Activated naive CD8-positive, alpha-beta T cell (primary cell): ENCODE results near the gene ALPL.
"Not testable (repeated sequence)": the region's sequence is repeated elsewhere in the genome, so short reads cannot be mapped to it uniquely, and the experiment has no call there.

Experiments
- H3K27ac Mint-ChIP-seq: one replicate; pipeline ENCODE4 v1.8.0; 2021; ENCODE audit warnings: mixed read lengths
- H3K27me3 Mint-ChIP-seq: one replicate; pipeline ENCODE4 v1.8.0; 2021; ENCODE audit warnings: mixed read lengths
- H3K36me3 Mint-ChIP-seq: one replicate; pipeline ENCODE4 v1.8.0; 2021; ENCODE audit warnings: mixed read lengths
- H3K4me1 Mint-ChIP-seq: one replicate; pipeline ENCODE4 v1.8.0; 2021; ENCODE audit warnings: low read depth, mixed read lengths
- H3K4me3 Mint-ChIP-seq: one replicate; pipeline ENCODE4 v1.8.0; 2021; ENCODE audit warnings: mild to moderate bottlenecking, mixed read lengths
- H3K9me3 Mint-ChIP-seq: one replicate; pipeline ENCODE4 v1.8.0; 2021; ENCODE audit warnings: low read depth, mixed read lengths

The ALPL gene

GRCh38 chr1:21517660-21518480, 8.6 kb downstream of the ALPL start:
- H3K4me1 Mint-ChIP-seq = no peaks in the 10 kb centered on the region
- H3K4me3 Mint-ChIP-seq = no peak overlapping the region
- H3K9me3 Mint-ChIP-seq = no peaks in the 10 kb centered on the region
- no peaks in the 10 kb centered on the region for H3K36me3 Mint-ChIP-seq
- no peaks in the 10 kb centered on the region for H3K27me3 Mint-ChIP-seq
- H3K27ac Mint-ChIP-seq = no peak overlapping the region

GRCh38 chr1:21518774-21519455, 9.7 kb downstream of the ALPL start:
- Mint-ChIP-seq H3K4me3 (no peak overlapping the region), H3K27me3 (no peaks in the 10 kb centered on the region), H3K36me3 (no peaks in the 10 kb centered on the region), H3K9me3 (no peaks in the 10 kb centered on the region), H3K27ac (no peak overlapping the region), H3K4me1 (no peaks in the 10 kb centered on the region)

- H3K9me3 Mint-ChIP-seq = not testable (repeated sequence)
These were observed 10.4 kb downstream of the ALPL start for GRCh38 chr1:21519486-21520070.

GRCh38 chr1:21520899-21521716, 11.9 kb downstream of the ALPL start:
- Mint-ChIP-seq H3K36me3 (no peaks in the 10 kb centered on the region), H3K27me3 (no peaks in the 10 kb centered on the region), H3K4me3 (no peak overlapping the region), H3K9me3 (no peaks in the 10 kb centered on the region), H3K27ac (no peak overlapping the region), H3K4me1 (no peaks in the 10 kb centered on the region)

More at GRCh38 chr1:21519486-21520070, 10.4 kb downstream of the ALPL start:
- not testable (repeated sequence) for H3K27ac Mint-ChIP-seq, H3K36me3 Mint-ChIP-seq, H3K4me3 Mint-ChIP-seq, H3K27me3 Mint-ChIP-seq, H3K4me1 Mint-ChIP-seq

GRCh38 chr1:21521717-21522060, 12.5 kb downstream of the ALPL start:
- no peak overlapping the region for H3K4me3 Mint-ChIP-seq
- no peak overlapping the region for H3K27ac Mint-ChIP-seq
- H3K9me3 Mint-ChIP-seq = no peaks in the 10 kb centered on the region
- no peaks in the 10 kb centered on the region for H3K36me3 Mint-ChIP-seq
- no peaks in the 10 kb centered on the region for H3K27me3 Mint-ChIP-seq
- no peaks in the 10 kb centered on the region for H3K4me1 Mint-ChIP-seq

- Mint-ChIP-seq H3K4me3 (no peak overlapping the region), H3K4me1 (no peaks in the 10 kb centered on the region), H3K27me3 (no peaks in the 10 kb centered on the region), H3K9me3 (no peaks in the 10 kb centered on the region), H3K27ac (no peak overlapping the region), H3K36me3 (no peaks in the 10 kb centered on the region)
These were observed 13.4 kb downstream of the ALPL start for GRCh38 chr1:21522525-21523038.

GRCh38 chr1:21523297-21523813, 14.1 kb downstream of the ALPL start:
- Mint-ChIP-seq H3K27me3 (no peaks in the 10 kb centered on the region), H3K36me3 (no peaks in the 10 kb centered on the region)

GRCh38 chr1:21524220-21524619, 15.0 kb downstream of the ALPL start:
- no peak overlapping the region for H3K4me3 Mint-ChIP-seq
- H3K9me3 Mint-ChIP-seq = no peaks in the 10 kb centered on the region
- H3K36me3 Mint-ChIP-seq = no peaks in the 10 kb centered on the region
- no peak overlapping the region for H3K27ac Mint-ChIP-seq
- no peaks in the 10 kb centered on the region for H3K27me3 Mint-ChIP-seq
- H3K4me1 Mint-ChIP-seq = no peaks in the 10 kb centered on the region

More at GRCh38 chr1:21523297-21523813, 14.1 kb downstream of the ALPL start:
- Mint-ChIP-seq H3K4me3 (no peak overlapping the region), H3K9me3 (no peaks in the 10 kb centered on the region), H3K4me1 (no peaks in the 10 kb centered on the region), H3K27ac (no peak overlapping the region)

- Mint-ChIP-seq H3K27me3 (no peaks in the 10 kb centered on the region), H3K27ac (no peak overlapping the region), H3K4me1 (no peaks in the 10 kb centered on the region), H3K9me3 (no peaks in the 10 kb centered on the region), H3K4me3 (no peak overlapping the region), H3K36me3 (no peaks in the 10 kb centered on the region)
These were observed 15.6 kb downstream of the ALPL start for GRCh38 chr1:21524686-21525339.

GRCh38 chr1:21525340-21525717, 16.1 kb downstream of the ALPL start:
- Mint-ChIP-seq H3K9me3 (no peaks in the 10 kb centered on the region), H3K27me3 (peaks cover under 1% of the 10 kb centered on the region), H3K27ac (no peak overlapping the region), H3K36me3 (no peaks in the 10 kb centered on the region), H3K4me1 (no peaks in the 10 kb centered on the region), H3K4me3 (no peak overlapping the region)

GRCh38 chr1:21526441-21526840, 17.2 kb downstream of the ALPL start:
- H3K27me3 Mint-ChIP-seq = peaks cover 3% of the 10 kb centered on the region
- no peak overlapping the region for H3K27ac Mint-ChIP-seq
- no peaks in the 10 kb centered on the region for H3K9me3 Mint-ChIP-seq
- H3K4me3 Mint-ChIP-seq = no peak overlapping the region
- H3K4me1 Mint-ChIP-seq = no peaks in the 10 kb centered on the region
- no peaks in the 10 kb centered on the region for H3K36me3 Mint-ChIP-seq

- Mint-ChIP-seq H3K4me1 (no peaks in the 10 kb centered on the region), H3K27me3 (peaks cover 5% of the 10 kb centered on the region), H3K27ac (no peak overlapping the region), H3K9me3 (no peaks in the 10 kb centered on the region), H3K4me3 (no peak overlapping the region), H3K36me3 (no peaks in the 10 kb centered on the region)
These were observed 21.3 kb downstream of the ALPL start for GRCh38 chr1:21530368-21531016.

GRCh38 chr1:21531241-21531640, 22.0 kb downstream of the ALPL start:
- Mint-ChIP-seq H3K27me3 (peaks cover 5% of the 10 kb centered on the region), H3K4me1 (no peaks in the 10 kb centered on the region), H3K4me3 (no peak overlapping the region), H3K27ac (no peak overlapping the region), H3K9me3 (no peaks in the 10 kb centered on the region), H3K36me3 (no peaks in the 10 kb centered on the region)

- Mint-ChIP-seq H3K36me3 (no peaks in the 10 kb centered on the region), H3K4me3 (no peak overlapping the region), H3K9me3 (no peaks in the 10 kb centered on the region), H3K27ac (no peak overlapping the region), H3K27me3 (peaks cover 5% of the 10 kb centered on the region), H3K4me1 (no peaks in the 10 kb centered on the region)
These were observed 23.3 kb downstream of the ALPL start for GRCh38 chr1:21532496-21532895.
